Skeletal muscle tissue (tissue), 4 donors: ENCODE results near the gene PSMG4. TPM values are rescaled to one million over a fixed set of nuclear protein-coding genes. Genes with fewer than 3 reads are reported as not detected.
A peak's percentile ranks its signal among the peaks of the same experiment; 100 is the strongest.
"Not testable (repeated sequence)": the region's sequence is repeated elsewhere in the genome, so short reads cannot be mapped to it uniquely, and the experiment has no call there.

Experiments used
- H3K27ac ChIP-seq: one replicate; pipeline ENCODE4 v1.7.0; 2013; ENCODE audit warnings: mild to moderate bottlenecking, low read depth, low read length, inconsistent platforms
- H3K27me3 ChIP-seq, 3 donors: one replicate each; pipeline ENCODE4 v1.7.0; 2013; ENCODE audit warnings: low read length in 3 of 3; ENCODE audit not compliant: control insufficient read depth in 3 of 3, insufficient read depth in 3 of 3
- H3K36me3 ChIP-seq, 3 donors: one replicate each; pipeline ENCODE4 v1.7.0; 2013; ENCODE audit warnings: low read length in 3 of 3; ENCODE audit not compliant: control insufficient read depth in 3 of 3, insufficient read depth in 3 of 3
- H3K4me1 ChIP-seq, 3 donors: one replicate each; pipeline ENCODE4 v1.7.0; 2013; ENCODE audit warnings: low read length in 3 of 3, mild to moderate bottlenecking in 3 of 3; ENCODE audit not compliant: control insufficient read depth in 3 of 3, insufficient read depth in 3 of 3
- H3K4me3 ChIP-seq, 3 donors: one replicate each; pipeline ENCODE4 v1.7.0; 2013; ENCODE audit warnings: low read length in 3 of 3
- H3K9ac ChIP-seq, 3 donors: one replicate each; pipeline ENCODE4 v1.7.0; 2013; ENCODE audit warnings: low read length in 3 of 3, mild to moderate bottlenecking in 3 of 3, moderate library complexity in 2 of 3, low read depth in 1 of 3
- H3K9me3 ChIP-seq, 3 donors: one replicate each; pipeline ENCODE4 v1.7.0; 2013; ENCODE audit warnings: low read length in 3 of 3; ENCODE audit not compliant: control insufficient read depth in 3 of 3
- total RNA-seq: library from RNA; depleted of rRNA; stranded (reverse); fragments of >200 nt; gene quantifications from one replicate; pipeline ENCODE4 v1.2.3, GENCODE V29; 2014
- donor health status: Osteomylitis.

PSMG4 gene
- total RNA-seq, 1 donor from 2014 or later = 16.7 TPM

- peaks cover 3 to 7% (median 5%) of the 10 kb centered on the region in 3 donors for H3K4me1 ChIP-seq
- peaks cover 11 to 47% (median 31%) of the 10 kb centered on the region in 3 donors for H3K27me3 ChIP-seq
- no peak overlapping the region for H3K27ac ChIP-seq
- H3K4me3 ChIP-seq = peak overlapping the region in 1 of 3 donors; percentile 5
- no peak overlapping the region for H3K9ac ChIP-seq
- H3K36me3 ChIP-seq = no peaks in the 10 kb centered on the region
- H3K9me3 ChIP-seq = no peaks in the 10 kb centered on the region
Observed at GRCh38 chr6:3237761-3238662, 20.7 kb upstream of the PSMG4 start.

GRCh38 chr6:3239110-3239830 lies 19.5 kb upstream of the PSMG4 start:
- H3K27me3 ChIP-seq = peaks cover 5 to 37% (median 20%) of the 10 kb centered on the region in 3 donors
- no peak overlapping the region for H3K9ac ChIP-seq
- H3K4me1 ChIP-seq = peaks cover 3 to 7% (median 5%) of the 10 kb centered on the region in 3 donors
- no peak overlapping the region for H3K4me3 ChIP-seq
- H3K9me3 ChIP-seq = no peaks in the 10 kb centered on the region
- no peaks in the 10 kb centered on the region for H3K36me3 ChIP-seq
- H3K27ac ChIP-seq = no peak overlapping the region

- H3K27ac ChIP-seq = no peak overlapping the region
- peaks cover 0 to 34% (median 11%) of the 10 kb centered on the region in 3 donors for H3K27me3 ChIP-seq
- no peaks in the 10 kb centered on the region for H3K36me3 ChIP-seq
- H3K4me1 ChIP-seq = peaks cover 3 to 7% (median 5%) of the 10 kb centered on the region in 3 donors
- H3K4me3 ChIP-seq = no peak overlapping the region
- no peak overlapping the region for H3K9ac ChIP-seq
- H3K9me3 ChIP-seq = no peaks in the 10 kb centered on the region
Observed at GRCh38 chr6:3240595-3240994, 18.2 kb upstream of the PSMG4 start.

- not testable (repeated sequence) for H3K36me3 ChIP-seq, H3K4me3 ChIP-seq, H3K9ac ChIP-seq, H3K27ac ChIP-seq, H3K9me3 ChIP-seq, H3K4me1 ChIP-seq
- peaks cover 0 to 27% (median 8%) of the 10 kb centered on the region in 3 donors for H3K27me3 ChIP-seq
Observed at GRCh38 chr6:3241745-3242144, 17.0 kb upstream of the PSMG4 start.

- H3K9me3 ChIP-seq = no peaks in the 10 kb centered on the region
- no peak overlapping the region for H3K9ac ChIP-seq
- no peaks in the 10 kb centered on the region for H3K36me3 ChIP-seq
Observed at GRCh38 chr6:3242768-3243167, 16.0 kb upstream of the PSMG4 start.

GRCh38 chr6:3244003-3244831 lies 14.5 kb upstream of the PSMG4 start:
- H3K4me1 ChIP-seq = peaks cover 11 to 14% (median 11%) of the 10 kb centered on the region in 3 donors
- no peak overlapping the region for H3K9ac ChIP-seq
- no peaks in the 10 kb centered on the region for H3K36me3 ChIP-seq
- peaks cover 0 to 35% (median 18%) of the 10 kb centered on the region in 3 donors for H3K27me3 ChIP-seq
- no peak overlapping the region for H3K4me3 ChIP-seq
- H3K9me3 ChIP-seq = no peaks in the 10 kb centered on the region
- H3K27ac ChIP-seq = no peak overlapping the region

More at GRCh38 chr6:3242768-3243167, 16.0 kb upstream of the PSMG4 start:
- Histone ChIP-seq H3K4me3 (no peak overlapping the region), H3K4me1 (peaks cover 9 to 12% (median 10%) of the 10 kb centered on the region in 3 donors), H3K27me3 (peaks cover 0 to 36% (median 15%) of the 10 kb centered on the region in 3 donors), H3K27ac (no peak overlapping the region)

GRCh38 chr6:3244832-3245161 lies 13.9 kb upstream of the PSMG4 start:
- not testable (repeated sequence) for H3K9me3 ChIP-seq, H3K9ac ChIP-seq, H3K36me3 ChIP-seq, H3K4me3 ChIP-seq, H3K27ac ChIP-seq
- H3K27me3 ChIP-seq = peaks cover 1 to 36% (median 20%) of the 10 kb centered on the region in 3 donors
- H3K4me1 ChIP-seq = peaks cover 11 to 15% (median 14%) of the 10 kb centered on the region in 3 donors

GRCh38 chr6:3245216-3245615 lies 13.5 kb upstream of the PSMG4 start:
- Histone ChIP-seq H3K27ac (no peak overlapping the region), H3K9ac (no peak overlapping the region), H3K4me1 (peaks cover 11 to 15% (median 14%) of the 10 kb centered on the region in 3 donors), H3K27me3 (peaks cover 4 to 40% (median 20%) of the 10 kb centered on the region in 3 donors), H3K9me3 (no peaks in the 10 kb centered on the region), H3K36me3 (no peaks in the 10 kb centered on the region), H3K4me3 (no peak overlapping the region)

GRCh38 chr6:3247255-3248146 lies 11.2 kb upstream of the PSMG4 start:
- H3K4me1 ChIP-seq = peaks cover 18 to 31% (median 20%) of the 10 kb centered on the region in 3 donors
- H3K4me3 ChIP-seq = peak overlapping the region; percentile 61 to 72 (median 62)
- H3K27me3 ChIP-seq = peaks cover 7 to 44% (median 20%) of the 10 kb centered on the region in 3 donors
- no peaks in the 10 kb centered on the region for H3K36me3 ChIP-seq
- peak overlapping the region; percentile 35 to 62 (median 42) for H3K9ac ChIP-seq
- H3K9me3 ChIP-seq = no peaks in the 10 kb centered on the region
- no peak overlapping the region for H3K27ac ChIP-seq
